OCI-LY1 (cell line): ENCODE measurements around the gene C13orf42.

Source experiments
- H2AFZ ChIP-seq: fragments of 200-600 bp; sonication (generic), shearing (Covaris generic); 2 replicates; pipeline ENCODE4 v1.6.0; 2014; ENCODE audit warnings: antibody characterized with exemption, mild to moderate bottlenecking, low read length
- H3F3A ChIP-seq: fragments of 200-600 bp; sonication (generic), shearing (Covaris generic); 2 replicates; pipeline ENCODE4 v1.6.0; 2014; ENCODE audit warnings: mild to moderate bottlenecking, antibody characterized with exemption, low read length, moderate library complexity; ENCODE audit not compliant: insufficient read depth
- H3K27ac ChIP-seq: fragments of 200-600 bp; sonication (generic); 2 replicates; pipeline ENCODE4 v1.5.1; 2014; ENCODE audit warnings: low read length, mixed run types, mild to moderate bottlenecking, low read depth; ENCODE audit not compliant: poor library complexity, severe bottlenecking
- H3K27me3 ChIP-seq: fragments of 200-600 bp; sonication (generic); 2 replicates; pipeline ENCODE4 v1.6.0; 2014; ENCODE audit warnings: antibody characterized with exemption, mild to moderate bottlenecking, low read length, moderate library complexity; ENCODE audit not compliant: insufficient read depth
- H3K36me3 ChIP-seq: fragments of 200-600 bp; sonication (generic); 2 replicates; pipeline ENCODE4 v1.6.1; 2014; ENCODE audit warnings: mild to moderate bottlenecking, antibody characterized with exemption, low read length, moderate library complexity, mixed read lengths; ENCODE audit not compliant: insufficient read depth
- H3K4me1 ChIP-seq: fragments of 200-600 bp; sonication (generic); 2 replicates; pipeline ENCODE4 v1.5.1; 2014; ENCODE audit warnings: mild to moderate bottlenecking, low read length, moderate library complexity; ENCODE audit not compliant: insufficient read depth, severe bottlenecking
- H3K4me2 ChIP-seq: fragments of 200-600 bp; sonication (generic), shearing (Covaris generic); 2 replicates; pipeline ENCODE4 v1.6.1; 2014; ENCODE audit warnings: low read length
- H3K4me3 ChIP-seq: fragments of 200-600 bp; sonication (generic); 2 replicates; pipeline ENCODE4 v1.5.1; 2014; ENCODE audit warnings: low read length, low read depth, mild to moderate bottlenecking, mixed read lengths; ENCODE audit not compliant: poor library complexity, severe bottlenecking
- H3K79me2 ChIP-seq: fragments of 200-600 bp; shearing (Covaris generic); 2 replicates; pipeline ENCODE4 v1.6.1; 2016; ENCODE audit warnings: mixed run types, low read length, mixed read lengths; ENCODE audit not compliant: insufficient read depth
- H3K9ac ChIP-seq: fragments of 200-600 bp; sonication (generic), shearing (Covaris generic); 2 replicates; pipeline ENCODE4 v1.6.1; 2014; ENCODE audit warnings: mild to moderate bottlenecking, low read length, mixed read lengths
- H3K9me2 ChIP-seq: fragments of 200-600 bp; sonication (generic), shearing (Covaris generic); 2 replicates; pipeline ENCODE4 v1.6.1; 2014; ENCODE audit warnings: low read depth, mild to moderate bottlenecking, low read length, mixed read lengths
- H3K9me3 ChIP-seq: fragments of 200-600 bp; shearing (Covaris generic); 2 replicates; pipeline ENCODE4 v1.6.1; 2014; ENCODE audit warnings: low read length, mixed read lengths
- H4K20me1 ChIP-seq: fragments of 200-600 bp; sonication (generic), shearing (Covaris generic); 2 replicates; pipeline ENCODE4 v1.6.0; 2016; ENCODE audit warnings: mild to moderate bottlenecking, low read length; ENCODE audit not compliant: insufficient read depth
- CTCF ChIP-seq: fragments of 200-600 bp; sonication (generic), shearing (Covaris generic); IDR thresholded peaks from 2 replicates; pipeline ENCODE4 v1.5.1; 2017; ENCODE audit warnings: mild to moderate bottlenecking, antibody characterized with exemption, low read length, moderate library complexity, mixed read lengths
- EZH2 ChIP-seq: fragments of 200-600 bp; sonication (generic), shearing (Covaris generic); IDR thresholded peaks from 2 replicates; pipeline ENCODE4 v1.8.0; 2017; ENCODE audit warnings: borderline replicate concordance, mixed run types, mild to moderate bottlenecking, antibody characterized with exemption, low read length, moderate library complexity, mixed read lengths

Gene C13orf42

GRCh38 chr13:51057001-51057400 lies 54.1 kb downstream of the C13orf42 start:
- Histone ChIP-seq H3K9me3 (no peaks in the 10 kb centered on the region), H3K9me2 (no peaks in the 10 kb centered on the region), H3K27me3 (no peaks in the 10 kb centered on the region), H3K27ac (no peak overlapping the region), H3F3A (no peaks in the 10 kb centered on the region), H3K4me1 (no peaks in the 10 kb centered on the region), H3K4me2 (no peak overlapping the region), H3K36me3 (no peaks in the 10 kb centered on the region), H3K79me2 (no peaks in the 10 kb centered on the region), H3K9ac (no peak overlapping the region), H3K4me3 (no peak overlapping the region), H2AFZ (no peak overlapping the region), H4K20me1 (no peaks in the 10 kb centered on the region)
- TF ChIP-seq CTCF = no peak
- TF ChIP-seq EZH2 = no peak

GRCh38 chr13:51052581-51052980 lies 58.5 kb downstream of the C13orf42 start:
- Histone ChIP-seq H4K20me1 (no peaks in the 10 kb centered on the region), H3K9me3 (no peaks in the 10 kb centered on the region), H2AFZ (no peak overlapping the region), H3K79me2 (no peaks in the 10 kb centered on the region), H3K36me3 (no peaks in the 10 kb centered on the region), H3K4me2 (no peak overlapping the region), H3K4me3 (no peak overlapping the region), H3K9ac (no peak overlapping the region), H3K9me2 (no peaks in the 10 kb centered on the region), H3F3A (no peaks in the 10 kb centered on the region), H3K27me3 (no peaks in the 10 kb centered on the region; the same call in 1 of the 2 replicates), H3K27ac (no peak overlapping the region), H3K4me1 (no peaks in the 10 kb centered on the region)
- TF ChIP-seq EZH2 = no peak
- TF ChIP-seq CTCF = no peak

- H3K27me3 ChIP-seq = no peaks in the 10 kb centered on the region; the same call in 1 of the 2 replicates
- no peak overlapping the region for H3K9ac ChIP-seq
- H3K9me2 ChIP-seq = no peaks in the 10 kb centered on the region
- no peaks in the 10 kb centered on the region for H3K36me3 ChIP-seq
- no peak overlapping the region for H3K27ac ChIP-seq
- no peak for TF ChIP-seq CTCF
- TF ChIP-seq EZH2 = no peak
- H2AFZ ChIP-seq = no peak overlapping the region
- no peaks in the 10 kb centered on the region for H4K20me1 ChIP-seq
- H3K4me1 ChIP-seq = no peaks in the 10 kb centered on the region
- H3K4me2 ChIP-seq = no peak overlapping the region
- no peak overlapping the region for H3K4me3 ChIP-seq
- no peaks in the 10 kb centered on the region for H3K9me3 ChIP-seq
- H3K79me2 ChIP-seq = no peaks in the 10 kb centered on the region
- no peaks in the 10 kb centered on the region for H3F3A ChIP-seq
These were observed 60.8 kb downstream of the C13orf42 start for GRCh38 chr13:51050021-51050830.
